ENCODE results near the gene BMP10. TPM values are rescaled to one million over a fixed set of nuclear protein-coding genes. Genes with fewer than 3 reads are reported as not detected.

The BMP10 gene
- total RNA-seq, 1 experiment from 2014 or later = not detected

DNA sequence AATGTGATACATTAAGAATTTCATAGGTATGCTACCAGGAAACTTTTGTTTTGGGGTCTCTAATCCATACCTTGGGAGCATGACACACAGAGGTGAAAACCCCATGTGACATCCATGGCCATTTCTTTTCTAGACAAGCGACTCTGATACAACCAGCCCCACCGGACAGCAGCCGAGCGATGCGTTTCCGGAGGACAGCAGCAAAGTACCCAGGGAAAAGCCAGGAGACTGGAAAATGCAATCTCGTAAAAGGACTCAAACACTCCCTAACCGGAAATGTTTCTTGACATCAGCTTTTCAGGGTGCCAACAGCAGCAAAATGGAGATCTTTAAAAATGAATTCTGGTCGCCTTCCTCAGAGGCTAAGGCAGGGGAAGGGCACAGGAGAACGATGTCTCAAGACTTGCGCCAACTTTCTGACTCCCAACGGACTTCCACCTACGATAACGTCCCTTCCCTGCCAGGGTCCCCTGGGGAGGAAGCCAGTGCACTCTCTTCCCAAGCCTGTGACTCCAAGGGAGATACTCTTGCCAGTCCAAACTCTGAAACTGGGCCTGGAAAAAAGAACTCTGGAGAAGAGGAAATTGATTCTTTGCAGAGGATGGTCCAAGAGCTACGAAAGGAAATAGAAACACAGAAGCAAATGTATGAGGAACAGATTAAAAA is 48.9 kb downstream of the BMP10 start:
- no peaks in the 10 kb centered on the region for H3K27me3 ChIP-seq (ENCODE audit: low read length)

DNA sequence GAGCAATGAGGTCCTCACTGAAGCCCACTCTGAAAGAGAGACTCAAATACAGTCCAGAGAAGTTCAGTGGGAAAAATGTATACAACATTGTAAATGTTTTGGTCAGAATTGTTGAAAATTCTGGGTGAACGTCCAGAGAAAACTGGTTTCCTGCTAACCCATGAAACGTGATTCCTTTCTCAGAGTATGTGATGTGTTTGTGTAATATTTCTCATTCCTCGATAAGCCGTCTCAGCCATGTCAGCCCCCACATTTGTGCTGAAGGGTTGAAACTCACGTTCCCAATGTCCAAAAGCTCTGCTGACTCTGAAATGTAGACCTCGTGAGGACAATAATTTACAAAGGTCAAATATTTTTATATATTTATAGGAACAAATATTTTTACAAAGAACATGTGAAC is 51.6 kb downstream of the BMP10 start:
- peaks cover 14% of the 10 kb centered on the region; the same call in 1 of the 2 replicates for H3K79me2 ChIP-seq (ENCODE audit: low read length)
- no peaks in the 10 kb centered on the region for H3K4me1 ChIP-seq (ENCODE audit: low read length)
- H3K9me3 ChIP-seq (ENCODE audit: low read length) = no peaks in the 10 kb centered on the region
- H2AFZ ChIP-seq (ENCODE audit: low read length) = no peak overlapping the region
- no peak overlapping the region for H3K4me2 ChIP-seq (ENCODE audit: low read depth, low read length, poor library complexity, severe bottlenecking)
- no peak for DNase-seq
- H3K27ac ChIP-seq (ENCODE audit: low read length) = no peak overlapping the region
- no peaks in the 10 kb centered on the region for H3K27me3 ChIP-seq (ENCODE audit: low read length)
- H3K4me3 ChIP-seq (ENCODE audit: low read length) = no peak overlapping the region
- peaks cover 85% of the 10 kb centered on the region for H3K36me3 ChIP-seq (ENCODE audit: insufficient read depth, low read length)
- no peaks in the 10 kb centered on the region for H4K20me1 ChIP-seq (ENCODE audit: insufficient read depth, low read depth, low read length)
- no peak overlapping the region for H3K9ac ChIP-seq (ENCODE audit: low read length)
- no peaks in the 10 kb centered on the region for H3K9me2 ChIP-seq (replicated peaks; ENCODE audit: insufficient read depth, low read length)

More for the DNA sequence above, 48.9 kb downstream of the BMP10 start:
- Histone ChIP-seq H3K36me3 (ENCODE audit: insufficient read depth, low read length) (peaks cover 82% of the 10 kb centered on the region), H2AFZ (ENCODE audit: low read length) (no peak overlapping the region), H3K9ac (ENCODE audit: low read length) (no peak overlapping the region), H3K27ac (ENCODE audit: low read length) (no peak overlapping the region), H4K20me1 (ENCODE audit: insufficient read depth, low read depth, low read length) (no peaks in the 10 kb centered on the region), H3K9me3 (ENCODE audit: low read length) (no peaks in the 10 kb centered on the region), H3K4me3 (ENCODE audit: low read length) (no peak overlapping the region), H3K9me2 (replicated peaks; ENCODE audit: insufficient read depth, low read length) (no peaks in the 10 kb centered on the region), H3K4me2 (ENCODE audit: low read depth, low read length, poor library complexity, severe bottlenecking) (no peak overlapping the region), H3K4me1 (ENCODE audit: low read length) (peaks cover 22% of the 10 kb centered on the region), H3K79me2 (ENCODE audit: low read length) (peaks cover 14% of the 10 kb centered on the region; the same call in 1 of the 2 replicates)
- no peak for DNase-seq

DNA sequence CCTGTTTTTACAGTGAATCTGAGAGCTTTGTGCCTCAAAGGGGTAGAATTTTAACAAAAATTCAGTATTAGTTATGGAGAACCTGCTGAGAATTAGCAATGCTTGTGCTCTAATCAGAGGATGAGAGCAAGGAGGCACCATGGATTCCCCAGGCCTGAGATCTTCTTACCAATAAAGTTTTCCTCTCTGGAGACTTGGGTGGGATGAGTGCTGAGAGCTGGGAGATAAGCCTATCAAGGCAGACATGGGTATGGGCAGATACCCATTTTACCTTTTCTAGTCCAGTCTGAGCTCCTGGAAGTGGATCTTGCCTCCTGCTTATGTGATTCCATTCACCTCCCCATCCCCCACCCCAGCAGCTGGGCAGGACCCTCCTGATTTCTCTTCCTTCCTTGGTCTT is 53.9 kb downstream of the BMP10 start:
- H3K79me2 ChIP-seq (ENCODE audit: low read length) = peaks cover 18% of the 10 kb centered on the region; the same call in 1 of the 2 replicates
- no peaks in the 10 kb centered on the region for H3K27me3 ChIP-seq (ENCODE audit: low read length)
- no peak overlapping the region for H3K4me3 ChIP-seq (ENCODE audit: low read length)
- no peak overlapping the region for H2AFZ ChIP-seq (ENCODE audit: low read length)
- no peaks in the 10 kb centered on the region for H3K9me2 ChIP-seq (replicated peaks; ENCODE audit: insufficient read depth, low read length)
- H3K4me2 ChIP-seq (ENCODE audit: low read depth, low read length, poor library complexity, severe bottlenecking) = no peak overlapping the region
- no peaks in the 10 kb centered on the region for H3K4me1 ChIP-seq (ENCODE audit: low read length)
- no peak for DNase-seq
- H3K36me3 ChIP-seq (ENCODE audit: insufficient read depth, low read length) = peaks cover 86% of the 10 kb centered on the region
- H3K27ac ChIP-seq (ENCODE audit: low read length) = no peak overlapping the region
- H3K9ac ChIP-seq (ENCODE audit: low read length) = no peak overlapping the region
- H3K9me3 ChIP-seq (ENCODE audit: low read length) = no peaks in the 10 kb centered on the region
- no peaks in the 10 kb centered on the region for H4K20me1 ChIP-seq (ENCODE audit: insufficient read depth, low read depth, low read length)

Other genes starting within 250 kb of the BMP10 start
- gene PROKR1, start 227.8 kb downstream of the BMP10 start, total RNA-seq (2014; rRNA removed; shearing (Covaris generic); ENCODE audit: low replicate concordance) = not detected in 2 replicates
- 172 and 213 TPM in 2 replicates for gene ARHGAP25, start 136.6 kb downstream of the BMP10 start, total RNA-seq (2014; rRNA removed; shearing (Covaris generic); ENCODE audit: low replicate concordance)
- gene GKN2, start 81.5 kb upstream of the BMP10 start, total RNA-seq (2014; rRNA removed; shearing (Covaris generic); ENCODE audit: low replicate concordance) = not detected in 2 replicates
- gene GKN1, start 103.2 kb upstream of the BMP10 start, total RNA-seq (2014; rRNA removed; shearing (Covaris generic); ENCODE audit: low replicate concordance) = not detected in 2 replicates
- gene ANTXR1, start 141.8 kb upstream of the BMP10 start, total RNA-seq (2014; rRNA removed; shearing (Covaris generic); ENCODE audit: low replicate concordance) = not detected in 2 replicates